ENCODE data around the gene SLC38A2. TPM values are rescaled to one million over a fixed set of nuclear protein-coding genes. Genes with fewer than 3 reads are reported as not detected.
A peak's percentile ranks its signal among the peaks of the same experiment; 100 is the strongest.

Gene SLC38A2
- total RNA-seq, 3 donors from 2014 or later: 250 to 424 (median 399) TPM

- intact Hi-C loops (cut with DNase I; ENCODE audit: low total_unique reads): no loop called here
- no peak for DNase-seq (ENCODE audit: low spot score in 2 of 2)
- Histone ChIP-seq H3K9me3 (no peaks in the 10 kb centered on the region), H3K36me3 (no peaks in the 10 kb centered on the region), H3K4me3 (peak overlapping the region; percentile 76 to 78 (median 77)), H3K4me1 (peaks cover 0 to 24% of the 10 kb centered on the region in 2 donors), H3K27me3 (no peaks in the 10 kb centered on the region), H3K27ac (peak overlapping the region; percentile 98 to 100)
- TF ChIP-seq POLR2A (IDR thresholded peaks at IDR 0.05) (no peak), POLR2AphosphoS5 (IDR thresholded peaks at IDR 0.05) (peak in 1 of 3 donors; percentile 22)
These were observed 9.9 kb upstream of the SLC38A2 start for GRCh38 chr12:46382408-46382963.

DNA sequence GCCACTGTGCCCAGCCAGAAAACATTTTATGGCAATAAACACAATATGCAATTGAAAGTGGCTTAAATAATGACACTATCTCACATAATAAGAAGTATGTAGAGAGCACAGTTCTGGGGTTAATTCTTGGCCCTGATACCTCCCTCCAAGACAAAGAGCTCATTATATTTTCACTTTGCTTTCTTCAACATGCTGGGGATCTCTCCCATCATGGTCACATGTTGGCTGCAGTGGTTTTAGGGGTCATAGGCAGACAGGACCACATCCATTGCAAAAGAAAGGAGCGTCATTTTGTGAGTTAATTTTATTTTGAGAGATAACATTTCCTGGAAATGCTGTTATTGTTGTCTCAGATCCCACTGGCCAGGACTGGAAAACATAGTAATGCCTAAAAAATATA is 8.3 kb upstream of the SLC38A2 start:
- Histone ChIP-seq H3K27ac (no peak overlapping the region), H3K27me3 (no peaks in the 10 kb centered on the region), H3K4me3 (no peak overlapping the region), H3K36me3 (no peaks in the 10 kb centered on the region), H3K9me3 (no peaks in the 10 kb centered on the region), H3K4me1 (peaks cover 0 to 14% of the 10 kb centered on the region in 2 donors)
- DNase-seq (ENCODE audit: low spot score in 2 of 2): no peak
- intact Hi-C loops (cut with DNase I; ENCODE audit: low total_unique reads): no loop called here
- TF ChIP-seq, protein P1, sequence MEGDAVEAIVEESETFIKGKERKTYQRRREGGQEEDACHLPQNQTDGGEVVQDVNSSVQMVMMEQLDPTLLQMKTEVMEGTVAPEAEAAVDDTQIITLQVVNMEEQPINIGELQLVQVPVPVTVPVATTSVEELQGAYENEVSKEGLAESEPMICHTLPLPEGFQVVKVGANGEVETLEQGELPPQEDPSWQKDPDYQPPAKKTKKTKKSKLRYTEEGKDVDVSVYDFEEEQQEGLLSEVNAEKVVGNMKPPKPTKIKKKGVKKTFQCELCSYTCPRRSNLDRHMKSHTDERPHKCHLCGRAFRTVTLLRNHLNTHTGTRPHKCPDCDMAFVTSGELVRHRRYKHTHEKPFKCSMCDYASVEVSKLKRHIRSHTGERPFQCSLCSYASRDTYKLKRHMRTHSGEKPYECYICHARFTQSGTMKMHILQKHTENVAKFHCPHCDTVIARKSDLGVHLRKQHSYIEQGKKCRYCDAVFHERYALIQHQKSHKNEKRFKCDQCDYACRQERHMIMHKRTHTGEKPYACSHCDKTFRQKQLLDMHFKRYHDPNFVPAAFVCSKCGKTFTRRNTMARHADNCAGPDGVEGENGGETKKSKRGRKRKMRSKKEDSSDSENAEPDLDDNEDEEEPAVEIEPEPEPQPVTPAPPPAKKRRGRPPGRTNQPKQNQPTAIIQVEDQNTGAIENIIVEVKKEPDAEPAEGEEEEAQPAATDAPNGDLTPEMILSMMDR (IDR thresholded peaks at IDR 0.05): no peak
- TF ChIP-seq POLR2AphosphoS5 (IDR thresholded peaks at IDR 0.05): no peak
- no peak for TF ChIP-seq POLR2A (IDR thresholded peaks at IDR 0.05)

- intact Hi-C loops (cut with DNase I; ENCODE audit: low total_unique reads): no loop called here
- no peak for DNase-seq (ENCODE audit: low spot score in 2 of 2)
- H3K9me3 ChIP-seq: no peaks in the 10 kb centered on the region
- H3K27me3 ChIP-seq: no peaks in the 10 kb centered on the region
- no peak overlapping the region for H3K27ac ChIP-seq
- H3K4me1 ChIP-seq: peaks cover 0 to 14% of the 10 kb centered on the region in 2 donors
- no peak overlapping the region for H3K4me3 ChIP-seq
- H3K36me3 ChIP-seq: no peaks in the 10 kb centered on the region
- TF ChIP-seq POLR2AphosphoS5 (IDR thresholded peaks at IDR 0.05) (no peak), POLR2A (IDR thresholded peaks at IDR 0.05) (no peak)
- TF ChIP-seq, protein P1 (IDR thresholded peaks at IDR 0.05): no peak
These were observed 7.6 kb upstream of the SLC38A2 start for GRCh38 chr12:46380022-46380796.

DNA sequence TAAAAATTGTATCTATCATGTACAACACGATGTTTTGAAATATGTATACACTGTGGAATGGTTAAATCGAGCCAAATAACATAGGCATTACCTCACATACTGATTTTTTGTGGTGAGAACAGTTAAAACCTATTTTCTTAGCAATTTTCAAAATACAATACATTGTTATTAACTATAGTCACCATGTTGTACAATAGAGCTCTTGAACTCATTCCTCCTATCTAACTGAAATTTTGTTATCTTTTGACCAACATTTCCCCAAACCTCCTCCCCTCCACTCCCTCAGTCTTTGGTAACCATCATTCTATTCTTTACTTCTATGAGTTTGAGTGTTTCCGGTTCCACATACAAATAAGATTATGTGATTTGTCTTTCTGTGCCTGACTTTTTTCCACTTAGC is 6.8 kb upstream of the SLC38A2 start:
- Histone ChIP-seq H3K36me3 (no peaks in the 10 kb centered on the region), H3K9me3 (no peaks in the 10 kb centered on the region), H3K4me1 (peaks cover 0 to 8% of the 10 kb centered on the region in 2 donors), H3K27ac (no peak overlapping the region), H3K27me3 (no peaks in the 10 kb centered on the region), H3K4me3 (no peak overlapping the region)
- TF ChIP-seq, protein P1 (IDR thresholded peaks at IDR 0.05): no peak
- TF ChIP-seq POLR2A (IDR thresholded peaks at IDR 0.05): no peak
- DNase-seq (ENCODE audit: low spot score in 2 of 2): no peak
- intact Hi-C loops (cut with DNase I; ENCODE audit: low total_unique reads): no loop called here

DNA sequence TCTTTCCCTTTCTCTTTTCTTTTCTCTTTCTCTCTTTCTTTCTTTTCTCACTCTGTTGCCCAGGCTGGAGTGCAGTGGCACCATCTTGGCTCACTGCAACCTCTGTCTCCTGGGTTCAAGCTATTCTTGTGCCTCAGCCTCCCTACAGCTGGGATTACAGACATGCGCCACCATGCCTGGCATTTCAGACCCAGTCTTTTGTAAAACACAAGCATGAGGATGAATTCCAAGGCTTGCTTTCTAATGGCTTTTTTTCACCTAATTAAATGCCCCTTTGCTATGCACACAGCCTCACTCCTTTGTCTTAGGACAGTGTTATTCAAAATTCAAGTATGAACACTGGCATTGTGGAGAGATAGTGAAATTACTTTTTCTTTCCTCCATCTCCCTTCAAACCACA is 6.0 kb upstream of the SLC38A2 start:
- Histone ChIP-seq H3K4me3 (no peak overlapping the region), H3K4me1 (peaks cover 2 to 8% of the 10 kb centered on the region in 2 donors), H3K27ac (no peak overlapping the region), H3K9me3 (no peaks in the 10 kb centered on the region), H3K36me3 (no peaks in the 10 kb centered on the region), H3K27me3 (no peaks in the 10 kb centered on the region)
- DNase-seq (ENCODE audit: low spot score in 2 of 2): no peak
- intact Hi-C loops (cut with DNase I; ENCODE audit: low total_unique reads): no loop called here
- no peak for TF ChIP-seq POLR2AphosphoS5 (IDR thresholded peaks at IDR 0.05)
- TF ChIP-seq, protein P1 (IDR thresholded peaks at IDR 0.05): no peak
